Stimulated activated memory B cell treated with anti-CD40 and anti-IgM and Interleukin-4, amounts not matched to agents 10 μg/mL and 1 μg/mL and 100 μg/mL, for 72 hours (primary cell): ENCODE measurements around the gene FHL1.

Source experiments
- ATAC-seq: fragments of 150-1000 bp; cut with Tn5 transposase; 2 replicates; pipeline ENCODE4 v1.10.0; 2021
- H3K27ac Mint-ChIP-seq: one replicate; pipeline ENCODE4 v1.8.0; 2022; ENCODE audit warnings: mild to moderate bottlenecking, mixed read lengths
- H3K27me3 Mint-ChIP-seq: one replicate; pipeline ENCODE4 v1.8.0; 2022; ENCODE audit warnings: mixed read lengths
- H3K36me3 Mint-ChIP-seq: one replicate; pipeline ENCODE4 v1.8.0; 2022; ENCODE audit warnings: mixed read lengths
- H3K4me1 Mint-ChIP-seq: one replicate; pipeline ENCODE4 v1.8.0; 2022; ENCODE audit warnings: mixed read lengths
- H3K4me3 Mint-ChIP-seq: one replicate; pipeline ENCODE4 v1.8.0; 2022; ENCODE audit warnings: mild to moderate bottlenecking, moderate library complexity, mixed read lengths
- H3K9me3 Mint-ChIP-seq: one replicate; pipeline ENCODE4 v1.8.0; 2022; ENCODE audit warnings: mixed read lengths

The FHL1 gene

GRCh38 chrX:136130931-136131833 is 16.2 kb upstream of the FHL1 start:
- Mint-ChIP-seq H3K36me3 (no peaks in the 10 kb centered on the region), H3K4me1 (peaks cover 6% of the 10 kb centered on the region), H3K27ac (no peak overlapping the region), H3K4me3 (no peak overlapping the region), H3K9me3 (no peaks in the 10 kb centered on the region), H3K27me3 (no peaks in the 10 kb centered on the region)
- no peak for ATAC-seq

GRCh38 chrX:136138939-136139338 is 8.4 kb upstream of the FHL1 start:
- H3K4me3 Mint-ChIP-seq: no peak overlapping the region
- H3K9me3 Mint-ChIP-seq: no peaks in the 10 kb centered on the region
- no peak for ATAC-seq
- no peak overlapping the region for H3K27ac Mint-ChIP-seq
- no peaks in the 10 kb centered on the region for H3K36me3 Mint-ChIP-seq
- H3K4me1 Mint-ChIP-seq: peaks cover 5% of the 10 kb centered on the region
- H3K27me3 Mint-ChIP-seq: no peaks in the 10 kb centered on the region

- H3K27me3 Mint-ChIP-seq: peaks cover 10% of the 10 kb centered on the region
- no peak for ATAC-seq
These were observed 5.8 kb upstream of the FHL1 start for GRCh38 chrX:136141569-136141968.

GRCh38 chrX:136142592-136142991 is 4.7 kb upstream of the FHL1 start:
- no peak for ATAC-seq
- Mint-ChIP-seq H3K27ac (no peak overlapping the region), H3K4me3 (no peak overlapping the region), H3K4me1 (peaks cover 14% of the 10 kb centered on the region), H3K27me3 (peaks cover 10% of the 10 kb centered on the region), H3K36me3 (no peaks in the 10 kb centered on the region), H3K9me3 (no peaks in the 10 kb centered on the region)

More at GRCh38 chrX:136141569-136141968, 5.8 kb upstream of the FHL1 start:
- H3K4me1 Mint-ChIP-seq: peaks cover 11% of the 10 kb centered on the region
- H3K36me3 Mint-ChIP-seq: no peaks in the 10 kb centered on the region
- no peaks in the 10 kb centered on the region for H3K9me3 Mint-ChIP-seq
- no peak overlapping the region for H3K27ac Mint-ChIP-seq
- no peak overlapping the region for H3K4me3 Mint-ChIP-seq

GRCh38 chrX:136143711-136144110 is 3.6 kb upstream of the FHL1 start:
- H3K4me3 Mint-ChIP-seq: peak overlapping the region; percentile 65
- no peaks in the 10 kb centered on the region for H3K9me3 Mint-ChIP-seq
- peak overlapping the region; percentile 63 for H3K27ac Mint-ChIP-seq
- peaks cover 14% of the 10 kb centered on the region for H3K4me1 Mint-ChIP-seq
- ATAC-seq: no peak
- H3K36me3 Mint-ChIP-seq: no peaks in the 10 kb centered on the region
- H3K27me3 Mint-ChIP-seq: peaks cover 10% of the 10 kb centered on the region

- Mint-ChIP-seq H3K36me3 (no peaks in the 10 kb centered on the region), H3K4me3 (peak overlapping the region; percentile 81), H3K27me3 (peaks cover 10% of the 10 kb centered on the region), H3K9me3 (no peaks in the 10 kb centered on the region), H3K4me1 (peaks cover 14% of the 10 kb centered on the region), H3K27ac (peak overlapping the region; percentile 31)
- peak; percentile 64 for ATAC-seq
These were observed 569 bp upstream of the FHL1 start for GRCh38 chrX:136146614-136147314.

GRCh38 chrX:136147976-136148375 is 643 bp downstream of the FHL1 start:
- Mint-ChIP-seq H3K27ac (no peak overlapping the region), H3K36me3 (no peaks in the 10 kb centered on the region), H3K27me3 (peaks cover 10% of the 10 kb centered on the region), H3K4me3 (peak overlapping the region; percentile 62), H3K4me1 (peaks cover 14% of the 10 kb centered on the region), H3K9me3 (no peaks in the 10 kb centered on the region)
- ATAC-seq: peak; percentile 16

GRCh38 chrX:136148391-136148790 is 1.1 kb downstream of the FHL1 start:
- H3K27me3 Mint-ChIP-seq: peaks cover 10% of the 10 kb centered on the region
- H3K36me3 Mint-ChIP-seq: no peaks in the 10 kb centered on the region
- peak overlapping the region; percentile 62 for H3K4me3 Mint-ChIP-seq
- H3K4me1 Mint-ChIP-seq: peaks cover 14% of the 10 kb centered on the region
- H3K27ac Mint-ChIP-seq: no peak overlapping the region
- H3K9me3 Mint-ChIP-seq: no peaks in the 10 kb centered on the region
- no peak for ATAC-seq

GRCh38 chrX:136154998-136155397 is 7.7 kb downstream of the FHL1 start:
- no peak for ATAC-seq
- no peaks in the 10 kb centered on the region for H3K27me3 Mint-ChIP-seq
- H3K27ac Mint-ChIP-seq: no peak overlapping the region
- no peaks in the 10 kb centered on the region for H3K36me3 Mint-ChIP-seq
- no peaks in the 10 kb centered on the region for H3K9me3 Mint-ChIP-seq
- H3K4me3 Mint-ChIP-seq: no peak overlapping the region
- H3K4me1 Mint-ChIP-seq: peaks cover 9% of the 10 kb centered on the region

GRCh38 chrX:136156560-136157117 is 9.3 kb downstream of the FHL1 start:
- no peak for ATAC-seq
- H3K4me3 Mint-ChIP-seq: no peak overlapping the region
- peak overlapping the region; percentile 60 for H3K27ac Mint-ChIP-seq
- H3K4me1 Mint-ChIP-seq: peaks cover 9% of the 10 kb centered on the region
- H3K36me3 Mint-ChIP-seq: no peaks in the 10 kb centered on the region
- no peaks in the 10 kb centered on the region for H3K27me3 Mint-ChIP-seq
- H3K9me3 Mint-ChIP-seq: no peaks in the 10 kb centered on the region

- no peaks in the 10 kb centered on the region for H3K27me3 Mint-ChIP-seq
- no peaks in the 10 kb centered on the region for H3K9me3 Mint-ChIP-seq
- peak; percentile 64 for ATAC-seq
- H3K27ac Mint-ChIP-seq: peak overlapping the region; percentile 60
- H3K36me3 Mint-ChIP-seq: no peaks in the 10 kb centered on the region
- peaks cover 9% of the 10 kb centered on the region for H3K4me1 Mint-ChIP-seq
- no peak overlapping the region for H3K4me3 Mint-ChIP-seq
These were observed 9.9 kb downstream of the FHL1 start for GRCh38 chrX:136157187-136157586.

GRCh38 chrX:136158685-136159084 is 11.4 kb downstream of the FHL1 start:
- no peak overlapping the region for H3K27ac Mint-ChIP-seq
- H3K27me3 Mint-ChIP-seq: no peaks in the 10 kb centered on the region
- no peaks in the 10 kb centered on the region for H3K36me3 Mint-ChIP-seq
- peaks cover 9% of the 10 kb centered on the region for H3K4me1 Mint-ChIP-seq
- no peak overlapping the region for H3K4me3 Mint-ChIP-seq
- no peaks in the 10 kb centered on the region for H3K9me3 Mint-ChIP-seq
- ATAC-seq: no peak

GRCh38 chrX:136159611-136160025 is 12.3 kb downstream of the FHL1 start:
- Mint-ChIP-seq H3K36me3 (no peaks in the 10 kb centered on the region), H3K4me1 (peaks cover 9% of the 10 kb centered on the region), H3K9me3 (no peaks in the 10 kb centered on the region), H3K27ac (no peak overlapping the region), H3K4me3 (no peak overlapping the region), H3K27me3 (no peaks in the 10 kb centered on the region)
- no peak for ATAC-seq

- no peaks in the 10 kb centered on the region for H3K4me1 Mint-ChIP-seq
These were observed 15.7 kb downstream of the FHL1 start for GRCh38 chrX:136162827-136163570.

GRCh38 chrX:136163689-136164088 is 16.4 kb downstream of the FHL1 start:
- no peaks in the 10 kb centered on the region for H3K27me3 Mint-ChIP-seq
- H3K9me3 Mint-ChIP-seq: no peaks in the 10 kb centered on the region
- no peaks in the 10 kb centered on the region for H3K4me1 Mint-ChIP-seq
- no peaks in the 10 kb centered on the region for H3K36me3 Mint-ChIP-seq
- H3K4me3 Mint-ChIP-seq: no peak overlapping the region
- no peak overlapping the region for H3K27ac Mint-ChIP-seq
- ATAC-seq: no peak

More at GRCh38 chrX:136162827-136163570, 15.7 kb downstream of the FHL1 start:
- no peaks in the 10 kb centered on the region for H3K9me3 Mint-ChIP-seq
- no peaks in the 10 kb centered on the region for H3K27me3 Mint-ChIP-seq
- H3K4me3 Mint-ChIP-seq: no peak overlapping the region
- ATAC-seq: no peak
- H3K27ac Mint-ChIP-seq: no peak overlapping the region
- H3K36me3 Mint-ChIP-seq: no peaks in the 10 kb centered on the region
